ENCODE results near the gene TEX261.

The TEX261 gene

DNA sequence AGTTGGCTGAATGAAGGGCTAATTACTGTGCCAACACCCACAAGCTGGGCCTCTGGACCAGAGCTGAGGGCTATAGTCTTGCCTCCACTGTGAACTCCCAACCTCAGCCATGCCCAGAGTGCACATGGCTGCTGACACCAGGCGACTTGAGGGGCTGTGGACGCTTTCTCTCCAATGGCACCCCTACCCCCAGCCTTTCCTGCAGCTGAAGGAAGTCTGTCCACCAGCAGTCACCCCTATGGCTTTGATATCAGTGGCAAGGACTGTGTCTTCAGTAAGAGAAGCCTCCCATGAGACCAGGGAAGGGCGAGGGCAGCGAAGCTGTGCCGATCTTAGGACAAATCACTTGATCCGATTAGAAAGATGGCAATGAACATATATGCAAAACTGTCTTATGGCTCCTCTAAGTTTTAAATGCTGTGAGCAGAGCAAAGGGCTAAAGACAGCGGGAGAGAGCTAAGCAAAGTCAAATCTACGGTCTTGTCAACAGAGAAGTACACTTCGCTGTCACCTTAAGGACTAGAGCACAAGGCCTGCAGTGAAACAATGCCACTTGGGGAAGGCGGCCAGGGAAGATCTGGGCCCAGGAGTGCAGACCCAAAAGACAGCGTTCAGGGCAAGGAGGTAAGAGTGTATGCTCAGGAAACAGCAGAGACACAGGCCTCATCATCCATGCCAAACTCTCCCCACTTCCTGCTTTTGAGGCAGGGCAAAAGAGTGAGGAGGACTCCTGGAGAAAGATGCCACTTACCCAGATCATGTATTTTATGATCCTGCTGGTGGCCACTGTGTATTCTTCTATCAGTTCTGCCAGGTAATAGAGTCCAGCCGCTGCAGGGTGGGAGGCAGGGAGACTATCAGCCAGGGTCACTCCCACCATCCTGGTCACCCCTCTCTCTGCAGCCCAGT, 1.5 kb downstream of the TEX261 start:
- Mint-ChIP-seq H3K36me3 (peaks cover 21 to 29% of the 10 kb centered on the region in 2 donors), H3K27me3 (no peaks in the 10 kb centered on the region), H3K4me1 (peaks cover 26 to 47% of the 10 kb centered on the region in 2 donors), H3K9me3 (no peaks in the 10 kb centered on the region), H3K4me3 (peak overlapping the region; percentile 93 to 95), H3K27ac (peak overlapping the region; percentile 93)
- no peak for DNase-seq
- ATAC-seq (replicated peaks): no peak

GRCh38 chr2:70991742-70992141, 2.9 kb downstream of the TEX261 start:
- ATAC-seq (replicated peaks) (no peak), DNase-seq (no peak)
- H3K27me3 Mint-ChIP-seq: no peaks in the 10 kb centered on the region
- H3K4me1 Mint-ChIP-seq: peaks cover 26 to 47% of the 10 kb centered on the region in 2 donors
- H3K9me3 Mint-ChIP-seq: no peaks in the 10 kb centered on the region
- H3K4me3 Mint-ChIP-seq: no peak overlapping the region
- H3K27ac Mint-ChIP-seq: peak overlapping the region; percentile 52
- peaks cover 30 to 40% of the 10 kb centered on the region in 2 donors for H3K36me3 Mint-ChIP-seq

DNA sequence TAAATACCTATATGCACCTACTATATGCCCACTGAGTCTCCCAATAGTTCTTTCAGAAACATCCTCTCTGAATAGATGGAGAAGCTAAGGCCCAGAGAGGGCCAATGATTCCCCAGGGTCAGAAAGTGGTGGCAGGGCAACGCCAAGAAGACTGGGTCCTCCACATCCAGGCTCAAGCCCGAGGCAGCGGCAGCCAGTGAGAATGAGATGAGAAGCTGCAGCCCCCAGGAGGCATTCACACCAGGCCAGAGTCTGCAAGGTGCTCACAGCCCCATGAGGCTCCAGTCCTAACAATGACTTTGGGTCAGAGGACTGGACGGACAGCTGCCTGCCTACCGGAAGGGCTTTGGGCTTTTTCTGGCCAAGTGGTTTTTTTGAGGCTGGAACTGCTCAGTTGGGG, 3.5 kb downstream of the TEX261 start:
- DNase-seq: no peak
- Mint-ChIP-seq H3K36me3 (peaks cover 36 to 46% of the 10 kb centered on the region in 2 donors), H3K4me1 (peaks cover 29 to 49% of the 10 kb centered on the region in 2 donors), H3K4me3 (no peak overlapping the region), H3K27ac (no peak overlapping the region), H3K27me3 (no peaks in the 10 kb centered on the region), H3K9me3 (no peaks in the 10 kb centered on the region)
- no peak for ATAC-seq (replicated peaks)

- no peaks in the 10 kb centered on the region for H3K9me3 Mint-ChIP-seq
- H3K27ac Mint-ChIP-seq: no peak overlapping the region
- DNase-seq: no peak
- no peak overlapping the region for H3K4me3 Mint-ChIP-seq
- no peak for ATAC-seq (replicated peaks)
- peaks cover 43 to 55% of the 10 kb centered on the region in 2 donors for H3K36me3 Mint-ChIP-seq
- H3K4me1 Mint-ChIP-seq: peaks cover 30 to 49% of the 10 kb centered on the region in 2 donors
- H3K27me3 Mint-ChIP-seq: no peaks in the 10 kb centered on the region
Observed at GRCh38 chr2:70990216-70990615, 4.5 kb downstream of the TEX261 start.

GRCh38 chr2:70988726-70989648, 5.7 kb downstream of the TEX261 start:
- H3K27ac Mint-ChIP-seq: peak overlapping the region; percentile 49
- DNase-seq (no peak), ATAC-seq (replicated peaks) (no peak)
- no peak overlapping the region for H3K4me3 Mint-ChIP-seq
- H3K9me3 Mint-ChIP-seq: no peaks in the 10 kb centered on the region
- H3K4me1 Mint-ChIP-seq: peaks cover 37 to 54% of the 10 kb centered on the region in 2 donors
- H3K36me3 Mint-ChIP-seq: peaks cover 41 to 62% of the 10 kb centered on the region in 2 donors
- H3K27me3 Mint-ChIP-seq: no peaks in the 10 kb centered on the region

DNA sequence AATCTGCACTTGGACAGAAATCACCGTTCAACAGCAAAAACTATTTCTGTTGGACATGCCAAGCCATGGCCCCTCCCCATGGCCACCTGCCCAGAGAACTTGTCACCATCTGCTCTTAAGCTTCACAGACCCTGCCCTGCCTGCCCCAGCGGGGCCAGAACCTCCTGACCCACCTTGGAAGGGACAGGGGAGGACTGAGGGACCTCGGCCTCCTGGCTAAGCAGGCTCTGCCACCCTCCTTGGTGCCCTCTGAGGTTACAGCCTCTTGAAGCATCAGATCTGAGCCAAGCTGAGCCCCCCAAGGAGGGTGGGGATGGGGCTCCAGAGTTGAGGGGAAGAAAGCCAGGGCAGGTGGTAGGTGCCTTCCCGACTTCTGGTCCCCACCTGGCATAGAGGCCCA, 6.5 kb downstream of the TEX261 start:
- Mint-ChIP-seq H3K4me1 (peaks cover 28 to 46% of the 10 kb centered on the region in 2 donors), H3K9me3 (no peaks in the 10 kb centered on the region), H3K27ac (peak overlapping the region; percentile 49), H3K4me3 (no peak overlapping the region), H3K27me3 (no peaks in the 10 kb centered on the region), H3K36me3 (peaks cover 37 to 62% of the 10 kb centered on the region in 2 donors)
- DNase-seq (no peak), ATAC-seq (replicated peaks) (no peak)

- ATAC-seq (replicated peaks) (no peak), DNase-seq (no peak)
- Mint-ChIP-seq H3K36me3 (peaks cover 35 to 58% of the 10 kb centered on the region in 2 donors), H3K27me3 (no peaks in the 10 kb centered on the region), H3K4me1 (peaks cover 25 to 40% of the 10 kb centered on the region in 2 donors), H3K27ac (no peak overlapping the region), H3K4me3 (no peak overlapping the region), H3K9me3 (no peaks in the 10 kb centered on the region)
Observed at GRCh38 chr2:70987386-70987785, 7.3 kb downstream of the TEX261 start.

DNA sequence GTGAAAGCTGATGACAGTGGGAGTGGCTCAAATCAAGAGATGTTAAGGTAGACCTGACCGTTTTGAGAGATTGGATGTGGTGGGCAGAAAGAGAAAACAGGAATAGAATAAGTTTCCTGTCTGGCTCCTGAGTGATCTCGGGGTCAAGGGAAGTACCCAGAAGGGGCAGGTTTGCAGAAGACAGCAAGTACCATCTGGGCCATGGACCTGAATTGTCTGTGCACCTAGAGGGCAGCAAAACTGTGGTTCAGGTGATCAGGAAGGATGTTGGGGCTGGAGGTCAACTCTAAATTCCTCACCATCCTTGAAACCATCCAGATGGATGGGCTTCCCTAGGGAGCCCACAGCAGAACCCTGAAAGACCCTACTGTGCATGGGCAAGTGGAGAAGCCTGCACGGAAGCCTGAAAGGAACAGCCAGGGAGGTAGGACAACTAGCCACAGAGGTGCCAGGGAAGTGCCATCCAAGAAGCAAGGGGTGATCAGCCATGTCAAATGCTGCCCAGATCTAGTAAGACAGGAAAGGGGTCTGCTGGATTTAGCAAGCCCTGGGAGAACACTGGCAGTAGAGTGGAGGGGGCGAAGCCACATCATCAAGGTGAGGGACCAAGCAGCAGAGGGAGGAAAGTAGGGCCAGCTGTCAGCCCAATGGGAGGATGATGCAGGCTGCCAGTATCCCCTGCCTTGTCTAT, 8.0 kb downstream of the TEX261 start:
- no peak for DNase-seq
- H3K4me1 Mint-ChIP-seq: peaks cover 24 to 38% of the 10 kb centered on the region in 2 donors
- no peak overlapping the region for H3K27ac Mint-ChIP-seq
- H3K36me3 Mint-ChIP-seq: peaks cover 37 to 54% of the 10 kb centered on the region in 2 donors
- H3K9me3 Mint-ChIP-seq: no peaks in the 10 kb centered on the region
- H3K4me3 Mint-ChIP-seq: no peak overlapping the region
- ATAC-seq (replicated peaks): no peak
- no peaks in the 10 kb centered on the region for H3K27me3 Mint-ChIP-seq

GRCh38 chr2:70985956-70986355, 8.7 kb downstream of the TEX261 start:
- H3K4me3 Mint-ChIP-seq: no peak overlapping the region
- H3K27me3 Mint-ChIP-seq: no peaks in the 10 kb centered on the region
- no peak for ATAC-seq (replicated peaks)
- H3K9me3 Mint-ChIP-seq: no peaks in the 10 kb centered on the region
- peaks cover 19 to 32% of the 10 kb centered on the region in 2 donors for H3K4me1 Mint-ChIP-seq
- peak overlapping the region; percentile 3 for H3K27ac Mint-ChIP-seq
- H3K36me3 Mint-ChIP-seq: peaks cover 32 to 52% of the 10 kb centered on the region in 2 donors
- no peak for DNase-seq

- ATAC-seq (replicated peaks) (no peak), DNase-seq (no peak)
- Mint-ChIP-seq H3K9me3 (no peaks in the 10 kb centered on the region), H3K4me3 (peak overlapping the region in 1 of 2 donors; percentile 23), H3K36me3 (peaks cover 32 to 52% of the 10 kb centered on the region in 2 donors), H3K27ac (no peak overlapping the region), H3K4me1 (peaks cover 19 to 25% of the 10 kb centered on the region in 2 donors), H3K27me3 (no peaks in the 10 kb centered on the region)
Observed at GRCh38 chr2:70985283-70985688, 9.4 kb downstream of the TEX261 start.

DNA sequence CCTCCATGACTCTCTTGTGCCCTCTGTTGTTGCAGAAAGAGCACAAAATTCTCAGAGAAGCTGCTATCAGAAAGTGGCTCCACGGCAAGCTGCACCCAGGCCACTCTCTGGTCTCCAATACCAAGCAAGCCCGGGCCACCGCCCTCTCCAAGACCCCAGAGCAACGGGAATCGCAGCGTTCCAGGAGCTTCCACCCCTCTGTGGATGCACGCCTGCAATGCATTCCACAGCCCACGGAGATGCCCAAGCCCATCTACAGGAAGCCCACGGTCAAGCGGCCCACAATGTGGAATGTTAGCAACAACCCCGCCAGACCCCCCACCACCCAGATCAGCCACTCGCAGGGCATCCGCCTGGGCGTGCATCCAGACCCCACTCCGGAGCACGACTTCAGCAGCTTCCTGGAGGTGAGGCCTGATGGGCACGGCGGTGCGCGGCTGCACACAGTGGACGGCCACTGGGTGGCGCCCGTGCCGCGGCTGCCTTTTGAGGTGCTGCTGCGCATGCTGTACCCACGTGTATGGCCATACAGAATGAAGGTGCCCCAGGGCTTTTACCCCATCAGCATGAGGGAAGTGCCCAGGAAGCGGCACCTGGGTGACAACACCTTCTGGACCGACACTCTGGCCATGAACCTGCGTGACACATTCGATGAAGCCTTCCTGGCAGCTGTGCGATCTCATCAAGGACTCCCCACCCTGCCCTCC, 9.9 kb downstream of the TEX261 start:
- H3K4me3 Mint-ChIP-seq: peak overlapping the region in 1 of 2 donors; percentile 36
- H3K27me3 Mint-ChIP-seq: no peaks in the 10 kb centered on the region
- H3K36me3 Mint-ChIP-seq: peaks cover 32 to 52% of the 10 kb centered on the region in 2 donors
- peak; percentile 49 for DNase-seq
- H3K9me3 Mint-ChIP-seq: no peaks in the 10 kb centered on the region
- H3K4me1 Mint-ChIP-seq: peaks cover 19 to 23% of the 10 kb centered on the region in 2 donors
- H3K27ac Mint-ChIP-seq: no peak overlapping the region
- peak; percentile 99 for ATAC-seq (replicated peaks)

GRCh38 chr2:70984228-70984575, 10.5 kb downstream of the TEX261 start:
- H3K9me3 Mint-ChIP-seq: no peaks in the 10 kb centered on the region
- no peak for ATAC-seq (replicated peaks)
- H3K36me3 Mint-ChIP-seq: peaks cover 32 to 52% of the 10 kb centered on the region in 2 donors
- no peak overlapping the region for H3K27ac Mint-ChIP-seq
- no peak for DNase-seq
- H3K4me1 Mint-ChIP-seq: peaks cover 19 to 23% of the 10 kb centered on the region in 2 donors
- peak overlapping the region in 1 of 2 donors; percentile 36 for H3K4me3 Mint-ChIP-seq
- H3K27me3 Mint-ChIP-seq: no peaks in the 10 kb centered on the region

GRCh38 chr2:70983506-70984227, 11.0 kb downstream of the TEX261 start:
- no peak for DNase-seq
- H3K4me3 Mint-ChIP-seq: no peak overlapping the region
- peaks cover 29 to 48% of the 10 kb centered on the region in 2 donors for H3K36me3 Mint-ChIP-seq
- no peak overlapping the region for H3K27ac Mint-ChIP-seq
- H3K9me3 Mint-ChIP-seq: no peaks in the 10 kb centered on the region
- no peak for ATAC-seq (replicated peaks)
- H3K4me1 Mint-ChIP-seq: peaks cover 19 to 23% of the 10 kb centered on the region in 2 donors
- no peaks in the 10 kb centered on the region for H3K27me3 Mint-ChIP-seq

All from stimulated activated naive B cell treated with anti-CD40 and anti-IgM and Interleukin-4, amounts not matched to agents 10 μg/mL and 1 μg/mL and 100 μg/mL, for 72 hours (primary cell).